Anterior cingulate cortex (tissue), 58 donors: ENCODE data around the gene CPSF6.
"Not testable (repeated sequence)": the region's sequence is repeated elsewhere in the genome, so short reads cannot be mapped to it uniquely, and the experiment has no call there.

Experiments
- DNase-seq, 58 donors: peaks; one replicate each; lab custom pipeline; 2025; lab: John Stamatoyannopoulos, UW

CPSF6 gene

DNA sequence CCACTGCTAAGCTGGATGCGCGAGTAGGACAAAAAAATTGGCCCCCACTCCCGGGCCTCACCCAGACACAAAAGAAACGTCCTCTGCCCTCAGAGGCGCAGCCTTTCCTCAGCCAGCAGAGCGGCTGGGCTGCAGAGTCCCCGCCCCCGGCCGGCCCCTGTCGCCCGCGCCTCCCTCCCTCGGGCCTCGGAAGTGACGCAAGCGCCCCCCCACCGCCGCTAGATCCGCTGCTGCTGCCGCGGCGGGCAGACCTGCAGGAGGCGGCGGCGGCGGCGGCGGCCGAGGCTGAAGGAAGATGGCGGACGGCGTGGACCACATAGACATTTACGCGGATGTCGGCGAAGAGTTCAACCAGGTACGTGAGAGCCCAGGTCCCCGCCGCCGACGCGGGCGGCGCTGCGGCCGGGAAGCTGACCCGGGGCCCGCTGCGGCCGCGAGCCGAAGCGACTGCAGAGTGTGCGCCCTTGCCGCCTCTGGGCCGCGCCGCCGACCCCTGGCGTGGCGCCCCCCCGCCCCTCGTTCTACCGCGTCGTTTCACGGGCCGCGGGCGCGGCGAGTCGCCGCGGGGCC, at the start of gene CPSF6:
TSS of gene CPSF6 (plus strand) at position 218 of the 570 bp plus-strand sequence. CDS start at position 296, 78 bp downstream.
- peak; percentile 48 to 97 (median 92) for DNase-seq

GRCh38 chr12:69196302-69197288, 42.8 kb upstream of the CPSF6 start:
- no peak for DNase-seq

DNA sequence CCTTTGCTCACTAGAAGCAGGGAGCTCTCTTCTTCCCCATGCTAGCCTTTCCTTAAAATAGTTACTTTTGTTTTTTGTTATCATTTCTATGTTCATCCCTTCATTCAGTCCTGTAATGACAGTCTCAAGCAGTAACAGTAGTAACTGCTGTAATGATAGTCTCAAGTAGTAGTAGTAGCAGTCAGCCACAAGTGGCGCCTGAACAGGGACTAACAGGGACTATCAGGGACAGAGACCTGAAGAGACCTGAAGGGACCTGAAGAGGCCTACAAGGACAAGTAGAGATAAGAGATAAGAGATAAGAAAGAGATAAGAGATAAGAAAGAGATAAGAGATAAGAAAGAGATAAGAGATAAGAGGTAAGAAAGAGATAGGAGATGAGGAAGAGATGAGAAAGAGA, 39.4 kb upstream of the CPSF6 start:
- DNase-seq = not testable (repeated sequence)

DNA sequence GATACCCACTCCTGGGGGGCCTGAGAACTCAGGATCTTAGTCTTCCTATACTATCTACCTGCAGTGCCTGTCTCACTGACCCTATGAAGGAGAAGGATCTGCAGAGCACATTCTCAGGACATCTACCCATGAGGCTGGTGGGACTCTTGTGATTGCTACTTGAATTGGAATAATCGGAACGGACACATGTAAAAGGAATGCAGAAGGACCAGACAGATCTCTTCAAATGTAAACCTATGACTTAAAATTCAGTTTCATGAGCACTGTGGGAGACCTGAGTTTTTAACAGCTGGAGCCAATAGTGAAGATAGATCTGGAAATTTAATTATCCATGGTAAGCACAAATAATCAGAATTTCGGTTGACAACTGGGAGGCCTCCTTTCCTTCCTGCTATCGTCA, 35.2 kb upstream of the CPSF6 start:
- no peak for DNase-seq

DNA sequence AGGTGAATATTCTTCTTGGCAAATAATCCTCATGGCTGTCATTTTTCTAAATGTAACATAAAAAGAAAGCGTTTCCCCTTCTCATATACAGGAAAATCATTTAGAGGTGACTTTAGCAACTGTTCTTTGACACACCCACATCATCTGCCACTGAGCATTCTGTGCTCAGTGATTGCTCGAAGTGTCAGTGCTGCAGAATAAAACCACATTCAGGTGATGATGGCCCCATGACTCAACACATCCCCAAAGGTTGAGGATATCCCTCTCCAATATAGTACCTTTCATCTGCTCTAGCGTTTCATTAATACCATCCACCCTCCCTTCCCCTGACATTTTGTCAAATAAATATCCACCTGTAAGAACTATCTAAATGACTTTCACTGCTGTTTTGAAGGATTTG, 28.7 kb upstream of the CPSF6 start:
- DNase-seq = no peak

GRCh38 chr12:69211160-69211559, 28.2 kb upstream of the CPSF6 start:
- DNase-seq = no peak

GRCh38 chr12:69214169-69214568, 25.2 kb upstream of the CPSF6 start:
- no peak for DNase-seq

DNA sequence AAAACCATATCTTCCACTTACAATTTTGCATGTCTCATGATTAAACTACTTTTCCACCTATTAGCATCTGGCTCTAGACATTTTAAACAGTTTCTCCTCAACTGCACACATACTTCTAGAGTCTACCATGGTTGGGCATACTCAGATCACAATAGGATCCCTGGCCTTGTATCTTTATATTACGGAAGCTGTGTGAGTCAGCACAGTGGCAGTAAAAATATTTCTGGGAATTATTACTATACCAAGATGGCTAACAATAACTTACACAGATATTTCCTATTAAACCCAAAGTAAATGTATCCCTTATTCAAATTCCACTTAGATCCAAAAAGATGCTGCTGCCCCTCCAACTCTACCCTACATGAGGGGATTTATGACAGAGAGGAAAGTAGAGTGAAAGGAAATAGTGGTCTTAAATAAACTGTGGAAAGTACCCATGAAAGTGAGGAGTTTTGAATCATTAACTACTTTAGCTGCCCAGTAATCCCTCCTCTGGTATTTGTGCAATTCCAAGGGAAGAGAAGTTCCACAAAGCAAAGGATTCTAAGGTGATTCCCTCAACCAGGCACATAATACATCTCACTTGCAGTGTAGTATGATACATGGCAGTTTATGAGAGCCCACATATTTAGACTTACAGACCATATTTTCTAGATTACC, 14.0 kb upstream of the CPSF6 start:
- no peak for DNase-seq

GRCh38 chr12:69231479-69231878, 7.9 kb upstream of the CPSF6 start:
- no peak for DNase-seq

DNA sequence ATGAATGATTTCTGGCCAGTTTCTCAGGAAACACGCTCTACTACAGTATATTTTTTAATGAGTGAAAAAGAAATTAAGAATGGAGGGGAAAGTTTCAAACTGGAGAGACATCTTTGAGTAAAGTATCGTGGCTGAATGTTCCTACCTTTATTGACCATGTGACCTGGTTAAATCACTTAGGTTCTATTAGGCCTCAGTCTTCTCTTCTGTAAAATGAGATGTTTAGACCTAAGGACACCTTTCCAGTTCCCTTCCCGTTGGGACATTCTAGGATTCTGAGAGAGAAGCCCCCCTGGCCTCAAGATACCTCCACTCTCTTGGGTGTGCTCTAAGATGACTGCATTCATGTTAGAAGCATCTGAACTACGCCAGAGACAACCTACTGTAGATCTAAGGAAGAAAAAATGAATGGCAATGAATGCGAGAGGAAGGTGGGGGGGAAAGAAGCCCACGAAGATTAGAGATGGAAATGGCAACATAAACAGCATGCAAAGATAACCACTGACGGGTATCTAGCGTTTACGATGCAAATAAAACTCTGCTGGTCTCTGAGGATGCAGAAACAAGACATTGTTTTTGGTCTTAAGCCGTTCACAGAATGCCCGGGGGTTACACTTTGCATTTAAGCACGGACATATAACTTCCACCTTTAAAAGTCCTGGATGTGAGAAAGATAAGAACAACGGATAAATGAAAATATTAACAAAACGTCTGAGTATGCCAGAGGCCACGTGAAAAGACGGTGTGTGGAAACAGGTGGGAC, 599 bp upstream of the CPSF6 start:
- peak in 1 of 58 donors; percentile 3 for DNase-seq

DNA sequence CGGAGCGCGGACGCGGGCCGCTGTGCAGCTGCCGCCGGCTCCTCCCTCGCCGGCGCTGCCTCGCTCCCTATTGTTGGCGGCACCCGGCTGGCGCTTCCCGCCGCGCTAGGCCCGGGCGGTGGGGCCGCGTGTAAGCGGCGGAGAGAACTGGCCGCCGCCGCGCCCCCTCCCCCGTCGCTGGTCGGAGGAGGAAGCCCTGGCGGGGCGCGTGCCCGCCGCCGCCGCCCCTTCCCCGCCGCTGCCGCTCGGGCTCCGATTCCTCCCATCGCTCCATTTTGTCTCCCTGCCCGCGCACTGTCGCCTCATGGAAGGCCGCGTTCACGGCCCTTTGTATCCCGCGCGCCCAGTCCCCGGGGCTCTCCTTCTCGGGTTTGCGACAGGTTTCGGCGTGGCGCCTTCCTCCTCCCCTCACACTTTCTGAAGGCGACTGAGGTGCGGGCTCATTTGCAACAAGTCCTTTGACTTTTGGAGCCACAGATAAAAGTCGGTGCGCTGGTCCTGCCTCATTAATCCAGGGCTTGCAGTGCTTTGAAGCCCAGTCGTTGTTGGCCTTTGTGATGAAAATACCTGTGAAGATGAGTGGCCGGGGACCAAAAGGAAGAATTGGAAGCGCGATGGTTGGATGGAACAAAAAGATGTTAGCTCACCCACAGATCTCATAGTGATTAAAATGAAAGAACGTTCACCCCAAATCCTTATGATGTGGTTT, 707 bp downstream of the CPSF6 start:
- peak in 49 of 58 donors; percentile 3 to 70 (median 42) for DNase-seq

- peak in 1 of 58 donors; percentile 10 for DNase-seq
Measured at GRCh38 chr12:69240631-69240995, 1.2 kb downstream of the CPSF6 start.

DNA sequence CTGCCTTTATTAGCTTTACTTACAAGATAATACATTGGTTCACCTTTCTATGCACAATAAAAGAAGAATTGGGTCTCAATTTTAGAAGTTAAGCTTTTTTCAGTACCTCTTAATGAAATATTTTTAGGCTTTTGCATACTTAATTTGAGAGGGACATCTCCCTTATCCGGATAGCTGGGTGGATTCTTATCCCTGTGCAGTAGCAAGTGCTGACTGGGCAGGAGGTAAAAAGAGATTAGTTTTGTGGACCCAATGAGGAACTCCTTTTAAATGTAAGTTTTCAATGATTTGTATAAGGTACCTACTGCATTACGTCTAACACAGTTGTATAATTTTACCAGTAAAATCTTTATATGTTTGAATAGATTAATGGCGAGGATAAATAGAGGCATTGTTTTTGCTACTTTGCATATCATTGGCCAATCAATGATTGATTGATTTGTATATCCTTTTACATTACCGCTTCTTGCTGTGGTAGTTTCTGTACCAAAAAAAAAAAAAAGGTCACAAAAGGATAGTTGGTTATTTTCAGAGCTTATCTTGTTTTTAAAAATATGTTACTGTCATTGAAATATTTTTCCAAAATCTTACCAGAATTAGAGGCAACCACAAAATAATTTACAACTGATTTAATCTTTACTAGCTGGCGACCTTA, 2.2 kb downstream of the CPSF6 start:
- DNase-seq = no peak

DNA sequence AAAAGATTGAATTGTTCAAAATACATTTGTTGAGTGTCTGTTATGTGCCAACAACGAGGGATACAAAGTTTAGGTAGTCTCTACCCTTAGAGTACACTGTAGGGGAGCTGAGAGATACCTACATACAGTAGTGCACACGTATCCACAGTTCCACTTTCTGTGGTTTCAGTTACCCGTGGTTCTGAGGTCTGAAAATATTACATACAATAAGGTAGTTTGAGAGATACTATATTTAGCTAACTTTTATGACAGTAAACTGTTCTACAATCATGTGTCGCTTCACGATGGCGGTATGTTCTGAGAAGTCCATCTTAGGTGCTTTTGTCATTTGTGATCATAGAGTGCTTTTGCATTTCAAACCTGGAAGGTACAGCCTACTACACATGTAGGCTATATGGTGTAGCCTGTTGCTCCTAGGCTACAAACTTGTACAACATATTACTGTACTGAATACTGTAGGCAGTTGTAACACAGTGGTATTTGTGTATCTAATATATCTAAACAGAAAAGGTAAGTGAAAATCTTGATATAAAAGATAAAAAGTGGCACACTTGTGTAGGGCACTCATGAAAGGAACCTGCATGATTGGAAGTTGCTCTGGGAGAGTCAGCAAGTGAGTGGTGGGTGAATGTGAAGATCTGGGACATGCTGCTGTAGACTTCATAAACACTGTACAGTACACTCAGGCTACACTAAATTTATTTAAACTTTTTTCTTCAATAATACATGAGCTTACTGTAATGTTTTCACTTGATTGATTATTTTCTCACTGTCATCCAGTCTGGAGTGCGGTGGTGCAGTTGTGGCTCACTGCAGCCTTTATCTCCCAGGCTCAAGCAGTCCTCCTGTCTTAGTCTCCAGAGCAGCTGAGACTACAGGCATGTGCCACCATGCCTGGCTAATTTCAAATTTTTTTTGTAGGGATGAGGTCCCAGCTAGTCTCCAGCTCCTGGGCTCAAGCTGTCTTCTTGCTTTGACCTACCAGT, 4.0 kb downstream of the CPSF6 start:
- no peak for DNase-seq

DNA sequence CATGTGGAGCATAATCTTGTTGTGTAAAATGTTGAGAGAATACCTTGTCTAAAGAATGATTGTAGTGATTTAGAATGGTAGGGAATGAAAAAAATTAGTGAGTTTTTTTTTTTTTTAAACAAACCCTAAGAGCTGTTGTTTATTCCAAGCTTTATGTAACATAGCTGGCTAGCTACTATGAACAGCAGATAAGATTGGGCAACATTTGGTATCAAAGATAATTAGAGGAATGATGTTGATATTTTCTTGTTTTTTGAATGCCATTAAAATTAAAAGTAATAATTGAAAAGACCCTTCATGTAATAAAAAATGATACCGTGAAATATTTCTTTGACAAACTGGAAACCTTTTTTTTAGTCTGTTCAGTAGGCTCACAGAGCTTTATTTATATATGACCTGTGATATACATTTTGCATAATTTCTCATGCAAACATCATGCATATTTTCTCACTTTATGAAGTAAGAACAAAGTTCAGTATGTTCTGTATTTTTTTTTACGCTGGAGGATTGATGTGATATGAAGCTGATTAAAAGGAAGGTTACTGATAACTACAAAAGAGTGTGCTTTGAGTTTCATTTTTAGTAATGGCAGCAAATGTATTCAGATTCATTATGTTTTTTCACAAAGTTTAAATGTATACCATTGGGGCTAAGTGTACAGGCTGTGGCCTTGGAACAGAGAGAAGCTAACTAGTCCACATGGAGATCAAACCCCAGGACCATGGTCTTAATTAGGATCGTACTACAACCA, 8.1 kb downstream of the CPSF6 start:
- DNase-seq = no peak

DNA sequence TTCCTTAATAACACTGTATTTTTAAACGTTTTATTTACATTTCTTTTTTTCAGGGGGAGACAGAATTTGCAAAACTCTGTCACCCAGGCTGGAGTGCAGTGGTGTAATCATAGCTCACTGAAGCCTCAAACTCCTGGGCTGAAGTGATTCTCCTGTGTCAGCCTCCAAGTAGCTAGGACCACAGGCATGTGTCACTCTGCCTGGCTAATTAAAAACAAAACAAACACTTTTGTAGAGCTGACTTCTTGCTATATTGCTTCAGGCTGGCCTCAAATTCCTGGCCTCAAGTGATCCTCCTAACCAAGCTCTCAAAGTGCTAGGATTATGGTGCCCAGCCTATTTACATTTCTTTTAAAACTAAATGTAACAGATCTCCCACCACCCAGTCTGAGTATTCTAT, 12.7 kb downstream of the CPSF6 start:
- DNase-seq = no peak

DNA sequence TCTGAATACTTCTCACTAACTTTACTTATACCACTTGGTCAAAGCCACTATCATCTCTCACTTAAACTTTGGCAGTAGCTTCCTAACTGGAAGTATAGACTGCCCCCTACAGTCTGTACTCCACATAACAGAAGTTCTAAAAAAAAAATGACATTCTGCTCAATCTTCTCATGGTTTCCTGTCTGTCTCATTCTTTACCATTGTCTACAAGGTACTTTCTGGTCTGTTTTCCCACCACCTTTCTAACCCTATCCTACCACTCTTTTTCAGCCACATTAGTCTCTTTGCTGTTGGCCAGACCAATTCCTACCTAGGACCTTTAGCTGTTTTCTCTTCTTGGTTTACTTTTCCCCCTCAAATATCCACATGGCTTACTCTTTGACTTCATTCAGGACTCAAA, 14.7 kb downstream of the CPSF6 start:
- DNase-seq = peak in 1 of 58 donors; percentile 22
